ENCODE results near the gene CDH26. TPM values are rescaled to one million over a fixed set of nuclear protein-coding genes. Genes with fewer than 3 reads are reported as not detected.

CDH26 gene
- polyA plus RNA-seq, 3 donors: 1.3 to 3.0 (median 2.0) TPM

DNA sequence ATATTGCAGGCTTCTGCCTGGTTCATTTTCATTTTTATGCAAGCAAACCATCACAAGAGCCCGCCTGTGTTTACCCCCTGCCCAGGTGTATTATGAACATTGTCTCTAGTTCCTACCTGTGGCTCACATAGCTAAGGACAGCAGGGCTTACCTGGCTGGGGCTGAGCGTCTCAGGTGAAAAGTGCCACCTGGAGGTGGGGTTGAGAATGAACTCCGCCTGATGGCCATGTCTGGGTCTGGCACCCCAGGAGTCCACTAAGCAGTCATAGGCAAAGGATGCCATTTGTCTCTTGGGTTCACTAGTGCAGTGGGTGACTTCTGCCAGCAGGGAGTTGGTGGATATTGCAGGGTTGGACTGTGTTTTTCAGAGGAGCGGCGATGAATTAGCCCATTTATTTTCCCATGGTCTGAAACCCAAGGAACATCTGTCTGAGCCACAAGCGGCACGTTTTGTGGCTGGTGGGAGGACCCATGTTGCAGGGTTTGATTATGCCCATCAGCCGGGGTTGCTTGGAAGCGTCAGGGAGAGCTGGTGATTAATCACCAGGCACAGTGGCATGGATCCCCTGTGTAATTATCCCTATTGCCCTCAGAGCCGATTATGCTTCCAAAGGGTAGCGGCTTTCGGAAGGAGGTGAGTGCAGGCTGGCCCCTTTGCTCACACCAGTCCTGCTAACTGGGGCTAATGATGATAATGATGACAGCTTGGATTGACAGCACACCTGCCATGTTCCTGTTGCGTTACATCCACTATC, 92.1 kb downstream of the CDH26 start:
- Mint-ChIP-seq H3K4me3 (no peak overlapping the region), H3K4me1 (peaks cover 87% of the 10 kb centered on the region), H3K9me3 (peaks cover 0 to 5% (median 4%) of the 10 kb centered on the region in 7 donors), H3K27ac (peak overlapping the region in 6 of 7 donors; percentile 21 to 61 (median 49)), H3K27me3 (ENCODE audit: low read depth in 3 of 3) (peaks cover 0 to 1% (median 0%) of the 10 kb centered on the region in 3 donors), H3K36me3 (peaks cover 2 to 3% of the 10 kb centered on the region in 2 donors)
- 96% methylated on average over 8 of the region's 13 CpGs for WGBS (ENCODE audit: insufficient coverage)
- peaks cover 0 to 3% of the 10 kb centered on the region in 2 donors for H3K9me3 ChIP-seq (replicated peaks in 1 of 2; ENCODE audit: control insufficient read depth in 1 of 2, insufficient read depth in 1 of 2, low read length in 2 of 2)
- H3K79me2 ChIP-seq (ENCODE audit: insufficient read depth, low read length): no peaks in the 10 kb centered on the region
- H3K4me3 ChIP-seq (replicated peaks in 1 of 3; ENCODE audit: low read depth in 2 of 3, low read length in 3 of 3): no peak overlapping the region
- H2AFZ ChIP-seq (ENCODE audit: insufficient read depth, low read depth, low read length, poor library complexity, severe bottlenecking): no peak overlapping the region
- no peak overlapping the region for H3K9ac ChIP-seq (ENCODE audit: insufficient read depth, low read length, poor library complexity, severe bottlenecking)
- H3K27me3 ChIP-seq (ENCODE audit: control insufficient read depth in 2 of 2, insufficient read depth in 2 of 2, low read length in 2 of 2): no peaks in the 10 kb centered on the region
- H4K20me1 ChIP-seq (ENCODE audit: insufficient read depth, low read length): no peaks in the 10 kb centered on the region
- H3K36me3 ChIP-seq (replicated peaks in 1 of 2; ENCODE audit: control insufficient read depth in 1 of 2, insufficient read depth in 2 of 2, low read length in 2 of 2): no peaks in the 10 kb centered on the region
- TF ChIP-seq, protein P1, sequence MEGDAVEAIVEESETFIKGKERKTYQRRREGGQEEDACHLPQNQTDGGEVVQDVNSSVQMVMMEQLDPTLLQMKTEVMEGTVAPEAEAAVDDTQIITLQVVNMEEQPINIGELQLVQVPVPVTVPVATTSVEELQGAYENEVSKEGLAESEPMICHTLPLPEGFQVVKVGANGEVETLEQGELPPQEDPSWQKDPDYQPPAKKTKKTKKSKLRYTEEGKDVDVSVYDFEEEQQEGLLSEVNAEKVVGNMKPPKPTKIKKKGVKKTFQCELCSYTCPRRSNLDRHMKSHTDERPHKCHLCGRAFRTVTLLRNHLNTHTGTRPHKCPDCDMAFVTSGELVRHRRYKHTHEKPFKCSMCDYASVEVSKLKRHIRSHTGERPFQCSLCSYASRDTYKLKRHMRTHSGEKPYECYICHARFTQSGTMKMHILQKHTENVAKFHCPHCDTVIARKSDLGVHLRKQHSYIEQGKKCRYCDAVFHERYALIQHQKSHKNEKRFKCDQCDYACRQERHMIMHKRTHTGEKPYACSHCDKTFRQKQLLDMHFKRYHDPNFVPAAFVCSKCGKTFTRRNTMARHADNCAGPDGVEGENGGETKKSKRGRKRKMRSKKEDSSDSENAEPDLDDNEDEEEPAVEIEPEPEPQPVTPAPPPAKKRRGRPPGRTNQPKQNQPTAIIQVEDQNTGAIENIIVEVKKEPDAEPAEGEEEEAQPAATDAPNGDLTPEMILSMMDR (IDR thresholded peaks at IDR 0.05): no peak
- no peak overlapping the region for H3K4me2 ChIP-seq (replicated peaks; ENCODE audit: extremely low read depth, low read length, poor library complexity, severe bottlenecking)
- H3K27ac ChIP-seq (ENCODE audit: low read depth in 1 of 2, low read length in 2 of 2): peak overlapping the region in 1 of 2 donors; percentile 93
- DNase-seq: no peak
- intact Hi-C loops (cut with micrococcal nuclease): loop anchor here (10.0 kb wide), 4 partner anchors 106 to 214 kb away; partner anchors contain the start of genes FAM217B (in 1 of the 2) and PPP1R3D (in 1 of the 2)
- H3K4me1 ChIP-seq (ENCODE audit: control insufficient read depth in 1 of 2, insufficient read depth in 2 of 2, low read length in 2 of 2): peaks cover 85 to 96% of the 10 kb centered on the region in 2 donors

DNA sequence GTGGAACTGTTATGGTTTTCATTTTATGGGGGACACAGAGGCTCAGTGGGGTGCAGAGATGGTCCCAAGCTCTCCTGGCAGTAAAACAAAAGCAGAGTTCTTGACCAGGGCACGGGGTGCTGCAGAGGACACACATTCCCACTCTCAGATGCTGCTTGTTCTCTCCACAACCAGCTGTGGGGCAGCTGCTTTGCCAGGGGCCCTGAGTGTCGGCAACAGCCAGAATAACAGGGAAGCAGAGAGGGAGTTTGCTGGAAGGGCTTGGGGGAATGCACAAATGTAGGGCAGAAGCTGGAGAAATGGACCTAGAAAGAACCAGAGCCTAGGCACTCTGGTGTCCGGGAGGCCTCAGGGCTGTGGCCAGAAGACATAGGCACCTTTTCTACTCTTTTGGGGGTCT, 93.7 kb downstream of the CDH26 start:
- H3K4me3 Mint-ChIP-seq: no peak overlapping the region
- peaks cover 86 to 96% of the 10 kb centered on the region in 2 donors for H3K4me1 ChIP-seq (ENCODE audit: control insufficient read depth in 1 of 2, insufficient read depth in 2 of 2, low read length in 2 of 2)
- peaks cover 0 to 1% (median 0%) of the 10 kb centered on the region in 3 donors for H3K27me3 Mint-ChIP-seq (ENCODE audit: low read depth in 3 of 3)
- no peaks in the 10 kb centered on the region for H3K27me3 ChIP-seq (ENCODE audit: control insufficient read depth in 2 of 2, insufficient read depth in 2 of 2, low read length in 2 of 2)
- H3K4me3 ChIP-seq (replicated peaks in 1 of 3; ENCODE audit: low read depth in 2 of 3, low read length in 3 of 3): no peak overlapping the region
- no peak for DNase-seq
- no peak overlapping the region for H3K4me2 ChIP-seq (replicated peaks; ENCODE audit: extremely low read depth, low read length, poor library complexity, severe bottlenecking)
- H3K36me3 ChIP-seq (replicated peaks in 1 of 2; ENCODE audit: control insufficient read depth in 1 of 2, insufficient read depth in 2 of 2, low read length in 2 of 2): no peaks in the 10 kb centered on the region
- peak overlapping the region; percentile 25 for H2AFZ ChIP-seq (ENCODE audit: insufficient read depth, low read depth, low read length, poor library complexity, severe bottlenecking)
- H3K4me1 Mint-ChIP-seq: peaks cover 87% of the 10 kb centered on the region
- H3K36me3 Mint-ChIP-seq: peaks cover 2 to 3% of the 10 kb centered on the region in 2 donors
- H3K27ac ChIP-seq (ENCODE audit: low read depth in 1 of 2, low read length in 2 of 2): peak overlapping the region in 1 of 2 donors; percentile 97
- H3K27ac Mint-ChIP-seq: peak overlapping the region in 5 of 7 donors; percentile 27 to 99 (median 77)
- intact Hi-C loops (cut with micrococcal nuclease): loop anchor here (10.0 kb wide), 4 partner anchors 107 to 213 kb away; partner anchors contain the start of genes FAM217B (in 1 of the 2) and PPP1R3D (in 1 of the 2)
- 100% methylated on average over 2 of the region's 3 CpGs for WGBS (ENCODE audit: insufficient coverage)
- TF ChIP-seq, protein P1 (IDR thresholded peaks at IDR 0.05): no peak
- peaks cover 8% of the 10 kb centered on the region for H3K79me2 ChIP-seq (ENCODE audit: insufficient read depth, low read length)
- no peaks in the 10 kb centered on the region for H4K20me1 ChIP-seq (ENCODE audit: insufficient read depth, low read length)
- peaks cover 0 to 5% (median 2%) of the 10 kb centered on the region in 7 donors for H3K9me3 Mint-ChIP-seq
- H3K9ac ChIP-seq (ENCODE audit: insufficient read depth, low read length, poor library complexity, severe bottlenecking): no peak overlapping the region
- H3K9me3 ChIP-seq (replicated peaks in 1 of 2; ENCODE audit: control insufficient read depth in 1 of 2, insufficient read depth in 1 of 2, low read length in 2 of 2): peaks cover 0 to 3% of the 10 kb centered on the region in 2 donors
